Measurements from ENCODE around the gene HAGH. TPM values are rescaled to one million over a fixed set of nuclear protein-coding genes. Genes with fewer than 3 reads are reported as not detected.
A peak's percentile ranks its signal among the peaks of the same experiment; 100 is the strongest.

The HAGH gene
- total RNA-seq, 5 donors from 2014 or later (not counting 1 experiment from before 2014, with no cell fraction given), result 37.6 to 102 (median 70.7) TPM

DNA sequence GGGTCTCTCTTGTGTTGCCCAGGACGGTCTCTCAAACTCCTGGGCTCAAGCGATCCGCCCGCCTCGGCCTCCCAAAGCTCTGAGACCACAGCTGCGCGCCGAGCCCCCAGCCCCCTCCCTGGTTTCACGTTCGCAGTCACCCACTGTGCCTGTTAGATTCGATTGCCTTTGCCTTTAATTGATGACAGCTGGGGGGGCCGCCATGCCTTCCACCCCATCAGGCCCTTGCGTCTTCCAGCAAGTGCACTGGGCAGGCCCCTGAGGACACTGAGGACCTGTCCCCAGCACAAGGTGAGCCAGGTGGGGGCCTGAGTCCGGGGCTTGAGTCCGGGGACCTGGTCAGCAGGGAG, 36.4 kb downstream of the HAGH start:
- Histone ChIP-seq H3K9me3 (no peaks in the 10 kb centered on the region), H3K4me3 (ENCODE audit: control insufficient read depth in 1 of 2, extremely low read depth in 1 of 2, low read length in 1 of 2) (no peak overlapping the region), H3K27ac (ENCODE audit: low read length) (no peak overlapping the region), H3K27me3 (replicated peaks in 1 of 2; ENCODE audit: control insufficient read depth in 2 of 2, extremely low read depth in 1 of 2, insufficient read depth in 2 of 2, low read length in 1 of 2) (no peaks in the 10 kb centered on the region), H3K36me3 (ENCODE audit: control insufficient read depth in 2 of 2, extremely low read depth in 1 of 2, insufficient read depth in 1 of 2, low read length in 1 of 2) (peaks cover 20 to 48% of the 10 kb centered on the region in 2 donors), H3K4me1 (ENCODE audit: control insufficient read depth in 1 of 2, extremely low read depth in 1 of 2, insufficient read depth in 2 of 2, low read length in 2 of 2) (peaks cover 0 to 24% of the 10 kb centered on the region in 2 experiments)
- 98% methylated on average over 14 of the region's 15 CpGs for WGBS (ENCODE audit: insufficient coverage)
- ChIA-PET CTCF (no interaction called here), POLR2A (no interaction called here)
- DNase-seq (peak in 1 of 35 experiments; percentile 20), ATAC-seq (replicated peaks in 1 of 4) (no peak)
- Mint-ChIP-seq H3K4me3 (no peak overlapping the region), H3K27me3 (no peaks in the 10 kb centered on the region), H3K27ac (no peak overlapping the region), H3K4me1 (peaks cover 4 to 10% (median 7%) of the 10 kb centered on the region in 3 donors), H3K9me3 (no peaks in the 10 kb centered on the region), H3K36me3 (peaks cover 5% of the 10 kb centered on the region)

DNA sequence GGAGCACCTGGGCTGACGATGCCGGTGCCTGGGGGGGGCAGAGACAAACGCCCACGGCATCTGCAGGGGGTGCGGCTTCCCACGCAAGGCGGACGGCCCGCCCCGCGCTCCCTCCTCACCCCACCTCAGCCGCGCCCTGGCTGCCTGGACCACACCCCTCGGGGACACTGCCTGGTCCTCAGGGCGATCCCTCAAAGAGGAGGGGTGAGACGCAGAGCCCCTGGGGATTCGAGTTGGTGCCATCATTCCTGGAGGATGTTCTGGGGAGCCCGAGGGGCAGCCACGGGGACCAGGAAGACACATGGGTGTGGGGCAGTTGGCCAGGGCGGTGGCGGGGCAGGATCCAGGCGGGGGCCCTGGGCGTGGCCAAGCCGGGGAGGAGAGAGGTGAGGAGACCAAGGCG, 37.0 kb downstream of the HAGH start:
- Mint-ChIP-seq H3K27me3 (no peaks in the 10 kb centered on the region), H3K27ac (no peak overlapping the region), H3K4me1 (peaks cover 4 to 14% (median 11%) of the 10 kb centered on the region in 3 donors), H3K9me3 (no peaks in the 10 kb centered on the region), H3K4me3 (no peak overlapping the region), H3K36me3 (peaks cover 5% of the 10 kb centered on the region)
- peaks cover 23 to 50% of the 10 kb centered on the region in 2 donors for H3K36me3 ChIP-seq (ENCODE audit: control insufficient read depth in 2 of 2, extremely low read depth in 1 of 2, insufficient read depth in 1 of 2, low read length in 1 of 2)
- H3K27me3 ChIP-seq (replicated peaks in 1 of 2; ENCODE audit: control insufficient read depth in 2 of 2, extremely low read depth in 1 of 2, insufficient read depth in 2 of 2, low read length in 1 of 2), result no peaks in the 10 kb centered on the region
- no peak overlapping the region for H3K4me3 ChIP-seq (ENCODE audit: control insufficient read depth in 1 of 2, extremely low read depth in 1 of 2, low read length in 1 of 2)
- CTCF ChIA-PET, result no interaction called here
- H3K27ac ChIP-seq (ENCODE audit: low read length), result no peak overlapping the region
- H3K4me1 ChIP-seq (ENCODE audit: control insufficient read depth in 1 of 2, extremely low read depth in 1 of 2, insufficient read depth in 2 of 2, low read length in 2 of 2), result peaks cover 0 to 30% of the 10 kb centered on the region in 2 experiments
- DNase-seq (no peak), ATAC-seq (replicated peaks in 1 of 4) (no peak)
- no peaks in the 10 kb centered on the region for H3K9me3 ChIP-seq
- POLR2A ChIA-PET, result interaction anchor here in 1 of 2 donors (0.6 kb wide), 1 partner anchor 382 kb away, joined by 5 read pairs; no protein-coding TSS in a partner anchor
- WGBS (ENCODE audit: insufficient coverage), result 91% methylated on average over 5 of the region's 25 CpGs

GRCh38 chr16:1788708-1789100, 37.9 kb downstream of the HAGH start:
- 92% methylated on average over 19 of the region's 19 CpGs for WGBS (ENCODE audit: insufficient coverage)
- ChIA-PET POLR2A (no interaction called here), CTCF (no interaction called here)

GRCh38 chr16:1788095-1788707, 38.4 kb downstream of the HAGH start:
- POLR2A ChIA-PET, result no interaction called here
- H3K36me3 Mint-ChIP-seq, result peaks cover 5% of the 10 kb centered on the region
- H3K4me1 Mint-ChIP-seq, result peaks cover 4 to 23% (median 21%) of the 10 kb centered on the region in 3 donors
- CTCF ChIA-PET, result no interaction called here
- Histone ChIP-seq H3K4me1 (ENCODE audit: control insufficient read depth in 1 of 2, extremely low read depth in 1 of 2, insufficient read depth in 2 of 2, low read length in 2 of 2) (peaks cover 0 to 43% of the 10 kb centered on the region in 2 experiments), H3K36me3 (ENCODE audit: control insufficient read depth in 2 of 2, extremely low read depth in 1 of 2, insufficient read depth in 1 of 2, low read length in 1 of 2) (peaks cover 23 to 54% of the 10 kb centered on the region in 2 donors), H3K9me3 (no peaks in the 10 kb centered on the region), H3K4me3 (ENCODE audit: control insufficient read depth in 1 of 2, extremely low read depth in 1 of 2, low read length in 1 of 2) (no peak overlapping the region), H3K27me3 (replicated peaks in 1 of 2; ENCODE audit: control insufficient read depth in 2 of 2, extremely low read depth in 1 of 2, insufficient read depth in 2 of 2, low read length in 1 of 2) (no peaks in the 10 kb centered on the region), H3K27ac (ENCODE audit: low read length) (no peak overlapping the region)
- H3K27ac Mint-ChIP-seq, result no peak overlapping the region
- no peak overlapping the region for H3K4me3 Mint-ChIP-seq
- H3K9me3 Mint-ChIP-seq, result no peaks in the 10 kb centered on the region
- H3K27me3 Mint-ChIP-seq, result no peaks in the 10 kb centered on the region
- 94% methylated on average over 19 of the region's 38 CpGs for WGBS (ENCODE audit: insufficient coverage)
- DNase-seq, result no peak
- no peak for ATAC-seq (replicated peaks in 1 of 4)

More at GRCh38 chr16:1788708-1789100, 37.9 kb downstream of the HAGH start:
- peaks cover 23 to 54% of the 10 kb centered on the region in 2 donors for H3K36me3 ChIP-seq (ENCODE audit: control insufficient read depth in 2 of 2, extremely low read depth in 1 of 2, insufficient read depth in 1 of 2, low read length in 1 of 2)
- no peaks in the 10 kb centered on the region for H3K27me3 ChIP-seq (replicated peaks in 1 of 2; ENCODE audit: control insufficient read depth in 2 of 2, extremely low read depth in 1 of 2, insufficient read depth in 2 of 2, low read length in 1 of 2)
- ATAC-seq (replicated peaks in 1 of 4), result no peak
- DNase-seq, result no peak
- no peak overlapping the region for H3K4me3 ChIP-seq (ENCODE audit: control insufficient read depth in 1 of 2, extremely low read depth in 1 of 2, low read length in 1 of 2)
- peaks cover 5% of the 10 kb centered on the region for H3K36me3 Mint-ChIP-seq
- H3K9me3 Mint-ChIP-seq, result no peaks in the 10 kb centered on the region
- no peaks in the 10 kb centered on the region for H3K27me3 Mint-ChIP-seq
- peaks cover 4 to 18% (median 16%) of the 10 kb centered on the region in 3 donors for H3K4me1 Mint-ChIP-seq
- H3K4me3 Mint-ChIP-seq, result no peak overlapping the region
- no peak overlapping the region for H3K27ac ChIP-seq (ENCODE audit: low read length)
- peaks cover 0 to 38% of the 10 kb centered on the region in 2 experiments for H3K4me1 ChIP-seq (ENCODE audit: control insufficient read depth in 1 of 2, extremely low read depth in 1 of 2, insufficient read depth in 2 of 2, low read length in 2 of 2)
- H3K27ac Mint-ChIP-seq, result no peak overlapping the region
- H3K9me3 ChIP-seq, result no peaks in the 10 kb centered on the region

DNA sequence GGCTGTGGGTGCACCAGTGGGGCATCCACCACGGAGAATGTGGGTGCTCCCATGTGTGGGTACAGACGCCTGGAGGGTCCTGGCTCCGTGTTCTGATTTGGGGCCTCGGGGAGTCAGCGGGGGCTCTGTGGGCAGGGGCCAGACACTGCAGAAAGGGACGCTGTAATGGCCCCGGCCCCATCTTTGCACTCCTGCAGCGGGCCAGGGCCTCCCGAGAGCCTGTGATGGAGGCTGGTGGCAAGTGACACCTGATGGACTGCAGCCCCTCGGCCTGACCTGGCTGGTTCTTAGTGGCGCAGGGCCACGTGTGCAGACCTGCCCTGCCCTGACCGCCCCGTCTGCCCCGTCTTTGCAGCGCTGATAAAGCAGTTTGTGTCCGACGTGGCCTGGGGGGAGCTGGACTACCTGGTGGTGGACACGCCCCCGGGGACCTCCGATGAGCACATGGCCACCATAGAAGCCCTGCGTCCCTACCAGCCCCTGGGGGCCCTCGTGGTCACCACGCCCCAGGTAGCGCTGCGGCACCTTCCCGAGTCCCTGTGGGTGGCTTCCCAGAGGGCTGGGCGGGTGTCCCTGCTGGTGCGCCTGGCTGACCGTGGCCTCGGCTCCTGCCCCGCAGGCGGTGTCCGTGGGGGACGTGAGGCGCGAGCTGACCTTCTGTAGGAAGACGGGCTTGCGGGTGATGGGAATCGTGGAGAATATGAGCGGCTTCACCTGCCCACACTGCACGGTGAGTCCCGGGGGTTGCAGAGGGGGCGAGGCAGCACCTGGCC, 39.1 kb downstream of the HAGH start:
- POLR2A ChIA-PET, result no interaction called here
- Mint-ChIP-seq H3K4me1 (peaks cover 4 to 28% (median 22%) of the 10 kb centered on the region in 3 donors), H3K9me3 (no peaks in the 10 kb centered on the region), H3K36me3 (peaks cover 5% of the 10 kb centered on the region), H3K27me3 (no peaks in the 10 kb centered on the region), H3K27ac (no peak overlapping the region), H3K4me3 (no peak overlapping the region)
- no peak for DNase-seq
- CTCF ChIA-PET, result no interaction called here
- no peak for ATAC-seq (replicated peaks in 1 of 4)
- Histone ChIP-seq H3K4me1 (ENCODE audit: control insufficient read depth in 1 of 2, extremely low read depth in 1 of 2, insufficient read depth in 2 of 2, low read length in 2 of 2) (peaks cover 0 to 45% of the 10 kb centered on the region in 2 experiments), H3K9me3 (no peaks in the 10 kb centered on the region), H3K36me3 (ENCODE audit: control insufficient read depth in 2 of 2, extremely low read depth in 1 of 2, insufficient read depth in 1 of 2, low read length in 1 of 2) (peaks cover 22 to 54% of the 10 kb centered on the region in 2 donors), H3K27me3 (replicated peaks in 1 of 2; ENCODE audit: control insufficient read depth in 2 of 2, extremely low read depth in 1 of 2, insufficient read depth in 2 of 2, low read length in 1 of 2) (no peaks in the 10 kb centered on the region), H3K4me3 (ENCODE audit: control insufficient read depth in 1 of 2, extremely low read depth in 1 of 2, low read length in 1 of 2) (no peak overlapping the region), H3K27ac (ENCODE audit: low read length) (no peak overlapping the region)
- WGBS (ENCODE audit: insufficient coverage), result 96% methylated on average over 44 of the region's 44 CpGs

DNA sequence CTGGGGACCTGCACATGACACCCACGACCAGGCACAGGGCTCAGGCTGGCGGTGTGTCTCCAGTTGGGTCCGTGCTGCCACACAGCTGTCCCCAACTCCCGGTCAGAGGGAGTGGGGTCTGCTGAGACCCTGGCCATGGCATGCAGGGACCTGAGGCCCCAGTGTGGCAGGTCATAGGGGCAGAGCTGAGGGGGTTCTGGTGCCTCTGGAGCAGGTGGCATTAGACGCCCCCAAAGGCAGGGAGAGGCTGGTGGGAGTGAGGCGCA, 39.6 kb downstream of the HAGH start:
- 90% methylated on average over 6 of the region's 6 CpGs for WGBS (ENCODE audit: insufficient coverage)
- CTCF ChIA-PET, result no interaction called here
- Histone ChIP-seq H3K27ac (ENCODE audit: low read length) (no peak overlapping the region), H3K9me3 (no peaks in the 10 kb centered on the region), H3K4me1 (ENCODE audit: control insufficient read depth in 1 of 2, extremely low read depth in 1 of 2, insufficient read depth in 2 of 2, low read length in 2 of 2) (peaks cover 0 to 45% of the 10 kb centered on the region in 2 experiments), H3K27me3 (replicated peaks in 1 of 2; ENCODE audit: control insufficient read depth in 2 of 2, extremely low read depth in 1 of 2, insufficient read depth in 2 of 2, low read length in 1 of 2) (no peaks in the 10 kb centered on the region), H3K36me3 (ENCODE audit: control insufficient read depth in 2 of 2, extremely low read depth in 1 of 2, insufficient read depth in 1 of 2, low read length in 1 of 2) (peaks cover 20 to 54% of the 10 kb centered on the region in 2 donors), H3K4me3 (ENCODE audit: control insufficient read depth in 1 of 2, extremely low read depth in 1 of 2, low read length in 1 of 2) (no peak overlapping the region)
- Mint-ChIP-seq H3K9me3 (no peaks in the 10 kb centered on the region), H3K36me3 (peaks cover 5% of the 10 kb centered on the region), H3K27ac (no peak overlapping the region), H3K27me3 (no peaks in the 10 kb centered on the region), H3K4me1 (peaks cover 4 to 29% (median 22%) of the 10 kb centered on the region in 3 donors), H3K4me3 (no peak overlapping the region)
- no peak for DNase-seq
- POLR2A ChIA-PET, result no interaction called here
- ATAC-seq (replicated peaks in 1 of 4), result no peak

Data from T-cell (primary cell).